Astrocyte (in vitro differentiated cells and primary cell): Measurements from ENCODE around the gene PLK3. TPM values are rescaled to one million over a fixed set of nuclear protein-coding genes. Genes with fewer than 3 reads are reported as not detected.

ENCODE experiments used
- DNase-seq: peaks from one replicate; pipeline ENCODE4 v3.0.0-alpha.2; 2010; ENCODE audit warnings: low read depth
- FAIRE-seq: peaks from 2 replicates; lab custom pipeline; 2011; peaks lifted over from hg19 to GRCh38; lab: Jason Lieb, UNC
- H2AFZ ChIP-seq: 2 replicates; pipeline ENCODE4 v1.6.0; 2012; ENCODE audit warnings: low read depth, low read length, inconsistent platforms
- H3K27ac ChIP-seq: 2 replicates; pipeline ENCODE4 v1.5.1; 2011; ENCODE audit warnings: low read depth, low read length, inconsistent platforms
- H3K27me3 ChIP-seq: 2 replicates; pipeline ENCODE4 v1.6.0; 2011; ENCODE audit warnings: low read length, inconsistent platforms; ENCODE audit not compliant: insufficient read depth
- H3K36me3 ChIP-seq: 2 replicates; pipeline ENCODE4 v1.5.1; 2011; ENCODE audit warnings: low read length, inconsistent platforms; ENCODE audit not compliant: insufficient read depth
- H3K4me1 ChIP-seq: 2 replicates; pipeline ENCODE4 v1.5.1; 2011; ENCODE audit warnings: low read length, inconsistent platforms; ENCODE audit not compliant: insufficient read depth
- H3K4me2 ChIP-seq: 2 replicates; pipeline ENCODE4 v1.6.0; 2012; ENCODE audit warnings: low read length, inconsistent platforms
- H3K4me3 ChIP-seq: 2 replicates; pipeline ENCODE4 v1.5.1; 2011; ENCODE audit warnings: low read depth, mild to moderate bottlenecking, low read length, inconsistent platforms; ENCODE audit not compliant: insufficient read depth
- H3K79me2 ChIP-seq: 2 replicates; pipeline ENCODE4 v1.6.0; 2012; ENCODE audit warnings: mild to moderate bottlenecking, low read length, inconsistent platforms; ENCODE audit not compliant: insufficient read depth
- H3K9ac ChIP-seq: 2 replicates; pipeline ENCODE4 v1.6.0; 2012; ENCODE audit warnings: mild to moderate bottlenecking, low read length, inconsistent platforms
- H3K9me3 ChIP-seq: 2 replicates; pipeline ENCODE4 v1.5.1; 2012; ENCODE audit warnings: low read depth, mild to moderate bottlenecking, low read length, inconsistent platforms; ENCODE audit not compliant: insufficient read depth
- H4K20me1 ChIP-seq: 2 replicates; pipeline ENCODE4 v1.6.0; 2012; ENCODE audit warnings: low read length, inconsistent platforms; ENCODE audit not compliant: insufficient read depth
- H3K27ac Mint-ChIP-seq: one replicate; pipeline ENCODE4 v1.8.0; 2021; ENCODE audit warnings: mild to moderate bottlenecking, mixed read lengths; ENCODE audit not compliant: unreplicated experiment
- H3K27me3 Mint-ChIP-seq: one replicate; pipeline ENCODE4 v1.8.0; 2021; ENCODE audit warnings: low read depth, mixed read lengths; ENCODE audit not compliant: unreplicated experiment
- H3K36me3 Mint-ChIP-seq: one replicate; pipeline ENCODE4 v1.8.0; 2021; ENCODE audit warnings: low read depth, mixed read lengths; ENCODE audit not compliant: unreplicated experiment
- H3K4me1 Mint-ChIP-seq: one replicate; pipeline ENCODE4 v1.8.0; 2021; ENCODE audit warnings: low read depth, mixed read lengths; ENCODE audit not compliant: unreplicated experiment
- H3K4me3 Mint-ChIP-seq: one replicate; pipeline ENCODE4 v1.8.0; 2021; ENCODE audit warnings: mild to moderate bottlenecking, moderate library complexity, mixed read lengths; ENCODE audit not compliant: unreplicated experiment
- H3K9me3 Mint-ChIP-seq: one replicate; pipeline ENCODE4 v1.8.0; 2021; ENCODE audit warnings: mild to moderate bottlenecking, mixed read lengths; ENCODE audit not compliant: unreplicated experiment
- EZH2 ChIP-seq: IDR thresholded peaks from 2 replicates; pipeline ENCODE4 v1.6.1; 2012; ENCODE audit warnings: mild to moderate bottlenecking, low read length, inconsistent platforms; ENCODE audit not compliant: insufficient read depth
- total RNA-seq: library from RNA; stranded (reverse); gene quantifications from 2 replicates; pipeline ENCODE4 v1.2.1, GENCODE V29; 2021
- TF ChIP-seq, protein P1 (sequence below): IDR thresholded peaks from 2 replicates; pipeline ENCODE4 v1.5.1; 2011; ENCODE audit warnings: low read depth, mild to moderate bottlenecking, inconsistent platforms, low read length, moderate library complexity; ENCODE audit not compliant: insufficient read depth

PLK3 gene
- total RNA-seq, 1 donor from 2014 or later, result 66.4 TPM

DNA sequence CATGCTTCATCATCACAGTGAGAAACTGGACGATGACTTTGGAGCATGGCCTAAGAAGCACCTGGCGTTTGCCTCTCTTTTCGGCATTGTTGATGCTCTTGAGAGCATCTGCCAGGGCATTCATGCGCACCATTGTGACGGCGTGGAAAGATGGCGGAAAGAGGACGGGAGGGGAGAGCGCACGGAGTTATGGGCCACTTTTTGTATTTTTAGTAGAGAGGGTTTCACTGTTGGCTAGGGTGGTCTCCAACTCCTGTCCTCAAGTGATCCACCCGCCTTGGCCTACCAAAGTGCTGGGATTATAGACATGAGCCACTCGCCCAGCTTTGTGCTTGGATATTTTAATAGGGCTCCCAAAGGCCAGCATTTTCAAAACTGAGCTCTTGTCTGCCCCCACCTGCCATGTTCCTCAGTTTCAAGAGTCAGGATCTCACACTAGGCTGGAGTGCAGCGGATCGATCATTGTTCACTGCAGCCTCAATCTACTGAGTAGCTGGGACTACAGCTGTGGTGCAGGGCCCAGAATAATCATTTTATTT, 19.5 kb upstream of the PLK3 start:
- DNase-seq (no peak), FAIRE-seq (no peak)
- no peak for TF ChIP-seq EZH2
- H3K27me3 Mint-ChIP-seq, result peaks cover 9% of the 10 kb centered on the region
- Histone ChIP-seq H3K79me2 (peaks cover 37% of the 10 kb centered on the region), H2AFZ (no peak overlapping the region), H3K4me3 (no peak overlapping the region), H3K9ac (no peak overlapping the region), H3K4me2 (no peak overlapping the region), H3K27ac (no peak overlapping the region), H4K20me1 (peaks cover 55% of the 10 kb centered on the region), H3K27me3 (no peaks in the 10 kb centered on the region), H3K36me3 (peaks cover 27% of the 10 kb centered on the region), H3K9me3 (no peaks in the 10 kb centered on the region), H3K4me1 (peaks cover 32% of the 10 kb centered on the region)
- H3K4me3 Mint-ChIP-seq, result no peak overlapping the region
- no peak overlapping the region for H3K27ac Mint-ChIP-seq
- no peaks in the 10 kb centered on the region for H3K9me3 Mint-ChIP-seq
- peaks cover 20% of the 10 kb centered on the region for H3K4me1 Mint-ChIP-seq
- peaks cover 27% of the 10 kb centered on the region for H3K36me3 Mint-ChIP-seq

DNA sequence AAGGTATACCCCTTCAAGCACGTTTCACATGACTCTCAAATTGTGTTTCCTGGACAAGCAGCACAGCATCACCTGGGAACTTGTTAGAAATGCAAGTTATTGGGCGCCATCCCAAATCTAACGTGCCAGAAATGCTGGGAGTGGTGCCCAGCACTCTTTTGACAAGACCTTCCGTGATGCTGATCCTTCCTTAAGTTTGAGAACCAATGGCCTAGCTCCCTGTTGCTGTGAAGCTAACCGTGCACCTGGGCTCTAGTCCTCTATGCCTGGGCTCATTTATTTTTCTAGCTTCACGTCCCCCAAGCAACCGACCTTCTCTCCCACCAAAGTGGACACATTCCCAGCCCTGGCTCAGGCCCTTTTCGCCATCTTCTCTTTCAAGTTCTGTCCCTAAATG, 16.5 kb upstream of the PLK3 start:
- Histone ChIP-seq H3K4me2 (peak overlapping the region; percentile 83), H3K9me3 (no peaks in the 10 kb centered on the region), H3K4me3 (no peak overlapping the region), H4K20me1 (peaks cover 26% of the 10 kb centered on the region), H2AFZ (peak overlapping the region; percentile 77), H3K79me2 (peaks cover 6% of the 10 kb centered on the region), H3K4me1 (peaks cover 25% of the 10 kb centered on the region), H3K36me3 (peaks cover 6% of the 10 kb centered on the region), H3K27me3 (no peaks in the 10 kb centered on the region), H3K9ac (peak overlapping the region; percentile 63), H3K27ac (no peak overlapping the region)
- Mint-ChIP-seq H3K4me1 (peaks cover 5% of the 10 kb centered on the region), H3K4me3 (peak overlapping the region; percentile 69), H3K36me3 (peaks cover 13% of the 10 kb centered on the region), H3K27ac (peak overlapping the region; percentile 66), H3K9me3 (no peaks in the 10 kb centered on the region), H3K27me3 (peaks cover 9% of the 10 kb centered on the region)
- DNase-seq (no peak), FAIRE-seq (no peak)
- TF ChIP-seq EZH2, result no peak
- TF ChIP-seq, protein P1, sequence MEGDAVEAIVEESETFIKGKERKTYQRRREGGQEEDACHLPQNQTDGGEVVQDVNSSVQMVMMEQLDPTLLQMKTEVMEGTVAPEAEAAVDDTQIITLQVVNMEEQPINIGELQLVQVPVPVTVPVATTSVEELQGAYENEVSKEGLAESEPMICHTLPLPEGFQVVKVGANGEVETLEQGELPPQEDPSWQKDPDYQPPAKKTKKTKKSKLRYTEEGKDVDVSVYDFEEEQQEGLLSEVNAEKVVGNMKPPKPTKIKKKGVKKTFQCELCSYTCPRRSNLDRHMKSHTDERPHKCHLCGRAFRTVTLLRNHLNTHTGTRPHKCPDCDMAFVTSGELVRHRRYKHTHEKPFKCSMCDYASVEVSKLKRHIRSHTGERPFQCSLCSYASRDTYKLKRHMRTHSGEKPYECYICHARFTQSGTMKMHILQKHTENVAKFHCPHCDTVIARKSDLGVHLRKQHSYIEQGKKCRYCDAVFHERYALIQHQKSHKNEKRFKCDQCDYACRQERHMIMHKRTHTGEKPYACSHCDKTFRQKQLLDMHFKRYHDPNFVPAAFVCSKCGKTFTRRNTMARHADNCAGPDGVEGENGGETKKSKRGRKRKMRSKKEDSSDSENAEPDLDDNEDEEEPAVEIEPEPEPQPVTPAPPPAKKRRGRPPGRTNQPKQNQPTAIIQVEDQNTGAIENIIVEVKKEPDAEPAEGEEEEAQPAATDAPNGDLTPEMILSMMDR, result no peak

DNA sequence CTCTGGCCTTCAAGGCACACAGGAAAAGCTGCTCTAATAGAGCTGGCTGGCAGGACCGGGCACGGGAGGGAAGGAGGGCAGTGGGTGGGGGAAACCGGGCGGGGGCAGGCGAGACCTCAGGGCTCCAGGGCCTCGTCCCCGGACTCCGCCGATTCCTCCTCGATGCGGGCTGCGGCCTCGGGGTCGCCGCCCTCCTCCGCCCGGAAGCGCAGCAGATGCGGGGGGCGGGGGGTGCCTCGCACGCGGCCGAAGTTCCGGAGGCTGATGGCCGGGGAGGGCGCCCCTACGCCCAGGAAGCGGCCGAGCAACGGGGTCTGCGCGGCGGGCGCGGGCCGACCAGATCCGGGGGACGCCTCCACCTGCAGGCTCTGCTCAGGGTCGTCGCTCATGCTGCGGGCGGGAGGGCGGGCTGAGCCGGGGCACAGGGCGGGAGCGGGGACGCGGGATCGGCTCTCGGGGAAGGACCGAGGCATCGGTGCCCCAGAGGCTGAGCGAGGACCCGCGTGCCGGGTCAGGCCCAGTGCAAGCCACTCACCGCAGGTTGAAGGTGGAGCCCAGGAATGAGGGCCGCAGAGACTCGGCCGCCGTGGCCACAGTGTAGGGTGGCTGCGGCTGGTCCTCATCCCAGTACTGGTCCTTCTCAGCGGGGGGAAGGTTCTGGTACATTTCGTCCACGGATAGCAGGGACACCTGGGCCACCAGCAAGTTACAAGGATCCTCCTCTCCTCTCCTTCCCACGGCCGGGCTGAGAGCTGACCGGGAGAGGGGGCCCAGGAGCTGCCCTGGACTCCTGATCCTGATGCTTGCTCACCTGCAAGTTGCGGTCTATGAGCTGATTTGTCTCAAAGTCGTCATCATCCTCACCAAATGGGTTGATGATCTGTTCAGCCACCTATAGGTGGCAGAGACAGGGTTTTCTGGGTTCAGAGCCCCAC, 15.8 kb upstream of the PLK3 start:
- no peak for DNase-seq
- H3K27ac Mint-ChIP-seq, result no peak overlapping the region
- Histone ChIP-seq H3K4me1 (peaks cover 25% of the 10 kb centered on the region), H2AFZ (peak overlapping the region; percentile 77), H3K9ac (peak overlapping the region; percentile 63), H3K36me3 (no peaks in the 10 kb centered on the region), H3K4me3 (peak overlapping the region; percentile 13), H3K9me3 (no peaks in the 10 kb centered on the region), H3K79me2 (no peaks in the 10 kb centered on the region), H3K4me2 (peak overlapping the region; percentile 83), H4K20me1 (peaks cover 19% of the 10 kb centered on the region), H3K27ac (no peak overlapping the region), H3K27me3 (no peaks in the 10 kb centered on the region)
- peaks cover 12% of the 10 kb centered on the region for H3K36me3 Mint-ChIP-seq
- no peak for FAIRE-seq
- H3K27me3 Mint-ChIP-seq, result peaks cover 9% of the 10 kb centered on the region
- no peak for TF ChIP-seq EZH2
- TF ChIP-seq, protein P1, result no peak
- no peaks in the 10 kb centered on the region for H3K9me3 Mint-ChIP-seq
- H3K4me1 Mint-ChIP-seq, result no peaks in the 10 kb centered on the region
- H3K4me3 Mint-ChIP-seq, result no peak overlapping the region
